BJ (cell line): Measurements from ENCODE around the gene KRTAP10-10. TPM values are rescaled to one million over a fixed set of nuclear protein-coding genes. Genes with fewer than 3 reads are reported as not detected.
"Not testable (repeated sequence)": the region's sequence is repeated elsewhere in the genome, so short reads cannot be mapped to it uniquely, and the experiment has no call there.

Experiments used
- CTCF ChIA-PET: fragments of 350-600 bp; formaldehyde crosslinking; extraction: SDS; loops from one replicate; lab custom pipeline; 2021; ENCODE audit warnings: antibody characterized with exemption, inconsistent platforms; lab: Yijun Ruan, JAX
- POLR2A ChIA-PET: fragments of 300-600 bp; sonication (Branson Sonifier 250); formaldehyde crosslinking; extraction: SDS; loops from one replicate; lab custom pipeline; 2021; ENCODE audit warnings: antibody characterized with exemption; lab: Charles Lee
- DNase-seq: peaks from one replicate; pipeline ENCODE4 v3.0.0-alpha.2; 2011; ENCODE audit warnings: low read depth
- H3K27me3 ChIP-seq: 2 replicates; pipeline ENCODE4 v1.6.0; 2011; ENCODE audit warnings: low read length; ENCODE audit not compliant: control insufficient read depth, insufficient read depth
- H3K36me3 ChIP-seq: 2 replicates; pipeline ENCODE4 v1.5.1; 2011; ENCODE audit warnings: low read length; ENCODE audit not compliant: control insufficient read depth, insufficient read depth
- H3K4me3 ChIP-seq: 2 replicates; pipeline ENCODE4 v1.5.1; 2011; ENCODE audit warnings: low read depth, mild to moderate bottlenecking, control low read depth, low read length
- polyA plus RNA-seq: library from polyadenylated mRNA; depleted of rRNA; stranded (reverse); fragments of >200 nt; gene quantifications from 2 replicates; pipeline ENCODE4 v1.2.3, GENCODE V29; 2011
- TF ChIP-seq, protein P1 (sequence below): IDR thresholded peaks from 2 replicates; pipeline ENCODE4 v1.5.1; 2011; ENCODE audit warnings: low read depth, mild to moderate bottlenecking, control low read depth, inconsistent platforms, low read length, moderate library complexity; ENCODE audit not compliant: insufficient read depth

The KRTAP10-10 gene
- polyA plus RNA-seq, 1 experiment: not detected

DNA sequence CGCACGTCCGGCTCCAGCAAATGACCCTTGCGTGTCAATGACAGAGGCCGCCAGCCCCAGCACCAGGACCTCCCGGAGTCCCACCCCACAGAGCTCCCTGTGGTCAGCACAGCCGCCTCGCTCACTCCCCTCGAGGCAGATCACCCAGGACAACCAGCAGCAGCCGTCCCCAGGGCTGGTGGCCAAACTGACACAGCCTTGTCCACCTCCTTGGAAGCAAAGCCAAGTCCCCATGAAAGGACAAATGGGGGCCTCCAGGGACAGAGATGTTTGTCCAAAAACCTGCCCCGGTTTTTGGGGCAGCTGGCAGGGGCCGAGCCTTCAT, 2.1 kb downstream of the KRTAP10-10 start:
- Histone ChIP-seq H3K27me3 (no peaks in the 10 kb centered on the region), H3K36me3 (no peaks in the 10 kb centered on the region), H3K4me3 (no peak overlapping the region)
- no peak for DNase-seq
- ChIA-PET POLR2A (no interaction called here), CTCF (no interaction called here)
- TF ChIP-seq, protein P1, sequence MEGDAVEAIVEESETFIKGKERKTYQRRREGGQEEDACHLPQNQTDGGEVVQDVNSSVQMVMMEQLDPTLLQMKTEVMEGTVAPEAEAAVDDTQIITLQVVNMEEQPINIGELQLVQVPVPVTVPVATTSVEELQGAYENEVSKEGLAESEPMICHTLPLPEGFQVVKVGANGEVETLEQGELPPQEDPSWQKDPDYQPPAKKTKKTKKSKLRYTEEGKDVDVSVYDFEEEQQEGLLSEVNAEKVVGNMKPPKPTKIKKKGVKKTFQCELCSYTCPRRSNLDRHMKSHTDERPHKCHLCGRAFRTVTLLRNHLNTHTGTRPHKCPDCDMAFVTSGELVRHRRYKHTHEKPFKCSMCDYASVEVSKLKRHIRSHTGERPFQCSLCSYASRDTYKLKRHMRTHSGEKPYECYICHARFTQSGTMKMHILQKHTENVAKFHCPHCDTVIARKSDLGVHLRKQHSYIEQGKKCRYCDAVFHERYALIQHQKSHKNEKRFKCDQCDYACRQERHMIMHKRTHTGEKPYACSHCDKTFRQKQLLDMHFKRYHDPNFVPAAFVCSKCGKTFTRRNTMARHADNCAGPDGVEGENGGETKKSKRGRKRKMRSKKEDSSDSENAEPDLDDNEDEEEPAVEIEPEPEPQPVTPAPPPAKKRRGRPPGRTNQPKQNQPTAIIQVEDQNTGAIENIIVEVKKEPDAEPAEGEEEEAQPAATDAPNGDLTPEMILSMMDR: no peak

DNA sequence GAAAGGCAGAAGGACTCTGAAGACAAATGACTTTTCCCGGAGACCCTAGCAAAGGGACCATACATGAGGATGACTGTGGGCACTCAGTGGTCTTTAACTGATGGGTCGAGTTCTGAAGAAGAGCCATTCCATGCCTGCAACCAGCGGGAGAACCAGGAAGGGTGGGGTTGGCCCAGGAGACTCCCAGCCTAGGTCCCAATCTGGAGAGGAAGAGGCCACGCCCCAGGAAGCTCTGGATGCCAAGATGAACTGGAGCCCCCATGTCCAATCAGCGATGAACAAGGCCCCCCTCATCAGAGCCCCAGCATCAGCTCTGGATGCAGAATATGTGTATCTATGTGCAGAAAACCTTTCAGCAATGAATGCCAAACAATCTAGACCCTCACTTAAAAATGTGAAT, 3.6 kb downstream of the KRTAP10-10 start:
- no peak for DNase-seq
- TF ChIP-seq, protein P1: no peak
- Histone ChIP-seq H3K27me3 (no peaks in the 10 kb centered on the region), H3K36me3 (no peaks in the 10 kb centered on the region), H3K4me3 (no peak overlapping the region)
- CTCF ChIA-PET: no interaction called here
- POLR2A ChIA-PET: no interaction called here

DNA sequence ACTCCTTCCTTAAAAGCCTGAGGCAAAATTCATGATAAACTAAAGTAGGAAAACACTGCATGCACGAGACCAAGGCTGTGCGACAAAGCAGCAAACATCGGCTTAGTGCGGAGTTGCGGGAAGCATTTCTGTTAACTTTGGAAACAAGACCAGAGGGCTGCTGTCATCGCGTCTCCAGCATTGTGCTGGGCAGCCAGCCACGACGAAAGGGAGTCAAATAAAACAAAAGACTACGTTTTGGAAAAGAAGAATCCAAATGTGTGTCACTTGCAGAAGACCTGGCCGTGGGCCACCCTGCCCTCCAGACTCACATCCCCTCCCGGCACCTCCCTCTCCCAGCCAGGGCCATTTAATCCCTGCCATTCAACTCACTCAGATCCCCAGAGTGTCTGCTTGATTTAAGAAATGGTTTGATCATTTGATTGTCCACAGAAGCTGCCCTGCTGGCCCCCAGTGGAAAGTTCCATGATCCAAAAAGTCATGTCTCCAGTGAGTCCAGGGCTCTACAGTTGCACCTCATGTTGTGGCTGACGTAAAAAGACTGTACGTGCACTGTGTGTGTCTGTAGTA, 6.7 kb downstream of the KRTAP10-10 start:
- POLR2A ChIA-PET: no interaction called here
- TF ChIP-seq, protein P1: no peak
- CTCF ChIA-PET: no interaction called here
- no peaks in the 10 kb centered on the region for H3K36me3 ChIP-seq
- no peaks in the 10 kb centered on the region for H3K27me3 ChIP-seq
- no peak for DNase-seq
- no peak overlapping the region for H3K4me3 ChIP-seq

DNA sequence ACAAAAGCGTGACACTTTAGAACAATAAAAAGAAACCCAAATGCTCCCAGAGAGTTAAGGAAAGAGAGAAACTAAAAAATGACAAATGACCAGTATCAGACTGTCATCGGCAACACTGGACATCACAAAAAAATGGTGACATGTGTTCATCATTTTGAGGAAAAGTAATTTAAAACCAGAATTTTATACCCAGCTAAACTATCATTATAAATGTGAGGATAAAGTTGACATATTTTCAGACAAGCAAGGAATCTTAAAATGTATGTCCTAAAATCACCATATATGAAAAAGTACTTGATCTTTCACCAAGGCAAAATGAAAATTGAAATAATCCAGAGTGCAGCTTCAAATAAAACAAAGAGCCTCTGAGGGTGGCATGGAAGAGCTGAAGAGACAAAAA, 7.7 kb downstream of the KRTAP10-10 start:
- ChIA-PET POLR2A (no interaction called here), CTCF (no interaction called here)
- Histone ChIP-seq H3K27me3 (no peaks in the 10 kb centered on the region), H3K36me3 (no peaks in the 10 kb centered on the region), H3K4me3 (no peak overlapping the region)
- no peak for DNase-seq
- TF ChIP-seq, protein P1: no peak

DNA sequence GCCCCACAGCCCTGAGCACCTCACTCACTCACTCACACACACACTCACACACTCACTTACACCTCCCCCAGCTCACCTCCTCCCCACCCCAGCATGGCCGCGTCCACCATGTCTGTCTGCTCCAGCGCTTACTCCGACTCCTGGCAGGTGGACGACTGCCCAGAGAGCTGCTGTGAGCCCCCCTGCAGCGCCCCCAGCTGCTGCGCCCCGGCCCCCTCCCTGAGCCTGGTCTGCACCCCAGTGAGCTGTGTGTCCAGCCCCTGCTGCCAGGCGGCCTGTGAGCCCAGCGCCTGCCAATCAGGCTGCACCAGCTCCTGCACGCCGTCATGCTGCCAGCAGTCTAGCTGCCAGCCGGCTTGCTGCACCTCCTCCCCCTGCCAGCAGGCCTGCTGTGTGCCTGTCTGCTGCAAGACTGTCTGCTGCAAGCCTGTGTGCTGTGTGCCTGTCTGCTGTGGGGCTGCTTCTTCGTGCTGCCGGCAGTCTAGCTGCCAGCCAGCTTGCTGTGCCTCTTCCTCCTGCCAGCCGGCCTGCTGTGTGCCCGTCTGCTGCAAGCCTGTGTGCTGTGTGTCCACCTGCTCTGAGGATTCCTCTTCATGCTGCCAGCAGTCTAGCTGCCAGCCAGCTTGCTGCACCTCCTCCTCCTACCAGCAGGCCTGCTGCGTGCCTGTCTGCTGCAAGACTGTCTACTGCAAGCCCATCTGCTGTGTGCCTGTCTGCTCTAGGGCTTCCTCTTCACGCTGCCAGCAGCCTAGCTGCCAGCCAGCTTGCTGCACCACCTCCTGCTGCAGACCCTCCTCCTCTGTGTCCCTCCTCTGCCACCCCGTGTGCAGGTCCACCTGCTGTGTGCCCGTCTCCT, 9.4 kb downstream of the KRTAP10-10 start, which contains the start of gene KRTAP10-11:
TSS of gene KRTAP10-11 (plus strand) at position 49 of the 856 bp plus-strand sequence. CDS start at position 94, 45 bp downstream.
- H3K36me3 ChIP-seq: not testable (repeated sequence)
- CTCF ChIA-PET: interaction anchor here (0.6 kb wide), 1 partner anchor 89 kb away, joined by 3 read pairs; no protein-coding TSS in a partner anchor

More for the DNA sequence above, 9.4 kb downstream of the KRTAP10-10 start, which contains the start of gene KRTAP10-11:
- POLR2A ChIA-PET, H3K4me3 ChIP-seq, DNase-seq, H3K27me3 ChIP-seq: not testable (repeated sequence)
